GM12891 (cell line): ENCODE data around the gene WDR81.

Source experiments
- POLR2A ChIP-seq: IDR thresholded peaks from 2 replicates; pipeline ENCODE4 v1.6.1; 2011; ENCODE audit warnings: low read depth, low read length, control low read depth
- POLR2AphosphoS5 ChIP-seq: IDR thresholded peaks from 2 replicates; pipeline ENCODE4 v1.6.1; 2011; ENCODE audit warnings: low read depth, low read length, control low read depth
- POU2F2 ChIP-seq: IDR thresholded peaks from 2 replicates; pipeline ENCODE4 v1.6.1; 2011; ENCODE audit warnings: low read depth, mild to moderate bottlenecking, control low read depth, low read length, moderate library complexity
- TAF1 ChIP-seq: IDR thresholded peaks from 2 replicates; pipeline ENCODE4 v1.6.1; 2011; ENCODE audit warnings: low read depth, low read length, control low read depth

GRCh38 chr17:1715803-1716075 is 8.8 kb upstream of the WDR81 start:
- TF ChIP-seq POLR2A (no peak), TAF1 (no peak), POLR2AphosphoS5 (no peak), POU2F2 (no peak)
